ENCODE data around the gene FOXP2. TPM values are rescaled to one million over a fixed set of nuclear protein-coding genes. Genes with fewer than 3 reads are reported as not detected.
"Not testable (repeated sequence)": the region's sequence is repeated elsewhere in the genome, so short reads cannot be mapped to it uniquely, and the experiment has no call there.

FOXP2 gene
- total RNA-seq, 3 donors from 2014 or later (not counting 1 experiment from before 2014, with no cell fraction given) = not detected

GRCh38 chr7:114567416-114567815 lies 152.8 kb downstream of the FOXP2 start:
- Mint-ChIP-seq H3K36me3 (no peaks in the 10 kb centered on the region), H3K4me1 (no peaks in the 10 kb centered on the region), H3K4me3 (no peak overlapping the region), H3K27me3 (ENCODE audit: low read depth in 2 of 2) (no peaks in the 10 kb centered on the region), H3K9me3 (peaks cover 0 to 3% of the 10 kb centered on the region in 2 donors), H3K27ac (no peak overlapping the region)
- Histone ChIP-seq H3K36me3 (ENCODE audit: control insufficient read depth, insufficient read depth, low read length) (no peaks in the 10 kb centered on the region), H3K4me3 (ENCODE audit: low read length) (no peak overlapping the region), H3K9me3 (ENCODE audit: control insufficient read depth, insufficient read depth, low read length) (no peaks in the 10 kb centered on the region), H3K27me3 (ENCODE audit: control insufficient read depth, insufficient read depth, low read length) (no peaks in the 10 kb centered on the region), H3K4me1 (ENCODE audit: control insufficient read depth, insufficient read depth, low read length) (no peaks in the 10 kb centered on the region), H3K27ac (ENCODE audit: low read length) (no peak overlapping the region)
- intact Hi-C loops (cut with micrococcal nuclease) = no loop called here
- WGBS (ENCODE audit: insufficient coverage) = 78% methylated on average over 2 of the region's 2 CpGs
- ATAC-seq (no peak), DNase-seq (no peak)
- TF ChIP-seq, protein P1, sequence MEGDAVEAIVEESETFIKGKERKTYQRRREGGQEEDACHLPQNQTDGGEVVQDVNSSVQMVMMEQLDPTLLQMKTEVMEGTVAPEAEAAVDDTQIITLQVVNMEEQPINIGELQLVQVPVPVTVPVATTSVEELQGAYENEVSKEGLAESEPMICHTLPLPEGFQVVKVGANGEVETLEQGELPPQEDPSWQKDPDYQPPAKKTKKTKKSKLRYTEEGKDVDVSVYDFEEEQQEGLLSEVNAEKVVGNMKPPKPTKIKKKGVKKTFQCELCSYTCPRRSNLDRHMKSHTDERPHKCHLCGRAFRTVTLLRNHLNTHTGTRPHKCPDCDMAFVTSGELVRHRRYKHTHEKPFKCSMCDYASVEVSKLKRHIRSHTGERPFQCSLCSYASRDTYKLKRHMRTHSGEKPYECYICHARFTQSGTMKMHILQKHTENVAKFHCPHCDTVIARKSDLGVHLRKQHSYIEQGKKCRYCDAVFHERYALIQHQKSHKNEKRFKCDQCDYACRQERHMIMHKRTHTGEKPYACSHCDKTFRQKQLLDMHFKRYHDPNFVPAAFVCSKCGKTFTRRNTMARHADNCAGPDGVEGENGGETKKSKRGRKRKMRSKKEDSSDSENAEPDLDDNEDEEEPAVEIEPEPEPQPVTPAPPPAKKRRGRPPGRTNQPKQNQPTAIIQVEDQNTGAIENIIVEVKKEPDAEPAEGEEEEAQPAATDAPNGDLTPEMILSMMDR (IDR thresholded peaks at IDR 0.05) = no peak

- DNase-seq = no peak
- Mint-ChIP-seq H3K4me3 (no peak overlapping the region), H3K4me1 (no peaks in the 10 kb centered on the region), H3K9me3 (peaks cover 2 to 5% of the 10 kb centered on the region in 2 donors), H3K27ac (no peak overlapping the region), H3K36me3 (no peaks in the 10 kb centered on the region), H3K27me3 (ENCODE audit: low read depth in 2 of 2) (no peaks in the 10 kb centered on the region)
- Histone ChIP-seq H3K27me3 (ENCODE audit: control insufficient read depth, insufficient read depth, low read length) (no peaks in the 10 kb centered on the region), H3K4me3 (ENCODE audit: low read length) (no peak overlapping the region), H3K9me3 (ENCODE audit: control insufficient read depth, insufficient read depth, low read length) (no peaks in the 10 kb centered on the region), H3K4me1 (ENCODE audit: control insufficient read depth, insufficient read depth, low read length) (no peaks in the 10 kb centered on the region), H3K36me3 (ENCODE audit: control insufficient read depth, insufficient read depth, low read length) (no peaks in the 10 kb centered on the region), H3K27ac (ENCODE audit: low read length) (no peak overlapping the region)
- TF ChIP-seq, protein P1 (IDR thresholded peaks at IDR 0.05) = no peak
- intact Hi-C loops (cut with micrococcal nuclease) = no loop called here
- no peak for ATAC-seq
- no CpG with 5 or more reads among the region's 1 CpG for WGBS (ENCODE audit: insufficient coverage)
Observed at GRCh38 chr7:114569220-114569619, 154.6 kb downstream of the FOXP2 start.

GRCh38 chr7:114574384-114574783 lies 159.8 kb downstream of the FOXP2 start:
- Mint-ChIP-seq H3K4me3 (no peak overlapping the region), H3K4me1 (no peaks in the 10 kb centered on the region), H3K27ac (no peak overlapping the region), H3K36me3 (no peaks in the 10 kb centered on the region), H3K9me3 (peaks cover 2 to 4% of the 10 kb centered on the region in 2 donors), H3K27me3 (ENCODE audit: low read depth in 2 of 2) (no peaks in the 10 kb centered on the region)
- TF ChIP-seq, protein P1 (IDR thresholded peaks at IDR 0.05) = no peak
- no peaks in the 10 kb centered on the region for H3K9me3 ChIP-seq (ENCODE audit: control insufficient read depth, insufficient read depth, low read length)
- DNase-seq (no peak), ATAC-seq (no peak)
- WGBS (ENCODE audit: insufficient coverage) = 89% methylated on average over 2 of the region's 2 CpGs
- H3K36me3 ChIP-seq (ENCODE audit: control insufficient read depth, insufficient read depth, low read length) = no peaks in the 10 kb centered on the region
- H3K27ac ChIP-seq (ENCODE audit: low read length) = no peak overlapping the region
- intact Hi-C loops (cut with micrococcal nuclease) = no loop called here
- no peak overlapping the region for H3K4me3 ChIP-seq (ENCODE audit: low read length)
- H3K27me3 ChIP-seq (ENCODE audit: control insufficient read depth, insufficient read depth, low read length) = no peaks in the 10 kb centered on the region
- no peaks in the 10 kb centered on the region for H3K4me1 ChIP-seq (ENCODE audit: control insufficient read depth, insufficient read depth, low read length)

DNA sequence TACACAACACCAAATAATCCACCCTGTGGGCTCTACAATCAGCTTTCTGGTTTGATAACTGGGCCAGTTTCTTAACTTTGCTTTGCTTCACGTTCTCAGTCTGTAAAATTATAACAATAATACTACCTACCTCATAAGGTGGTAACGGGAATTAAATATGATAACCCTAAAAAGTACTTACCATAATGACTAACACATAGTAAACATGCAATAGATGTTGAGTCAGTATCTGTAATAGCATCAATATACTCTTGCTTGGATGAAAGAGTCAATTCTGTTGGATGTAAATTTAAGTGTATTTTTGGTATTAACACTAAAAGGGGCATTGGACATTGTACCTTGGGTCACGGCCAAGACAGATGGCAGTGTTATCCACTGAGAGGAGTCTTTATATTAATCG lies 160.5 kb downstream of the FOXP2 start:
- WGBS (ENCODE audit: insufficient coverage) = 71% methylated on average over 3 of the region's 4 CpGs
- no peak overlapping the region for H3K27ac Mint-ChIP-seq
- ATAC-seq = no peak
- DNase-seq = no peak
- Histone ChIP-seq H3K27ac (ENCODE audit: low read length) (no peak overlapping the region), H3K4me1 (ENCODE audit: control insufficient read depth, insufficient read depth, low read length) (no peaks in the 10 kb centered on the region), H3K9me3 (ENCODE audit: control insufficient read depth, insufficient read depth, low read length) (no peaks in the 10 kb centered on the region), H3K27me3 (ENCODE audit: control insufficient read depth, insufficient read depth, low read length) (no peaks in the 10 kb centered on the region), H3K4me3 (ENCODE audit: low read length) (no peak overlapping the region), H3K36me3 (ENCODE audit: control insufficient read depth, insufficient read depth, low read length) (no peaks in the 10 kb centered on the region)
- H3K4me3 Mint-ChIP-seq = no peak overlapping the region
- TF ChIP-seq, protein P1 (IDR thresholded peaks at IDR 0.05) = no peak
- no peaks in the 10 kb centered on the region for H3K4me1 Mint-ChIP-seq
- no peaks in the 10 kb centered on the region for H3K27me3 Mint-ChIP-seq (ENCODE audit: low read depth in 2 of 2)
- H3K9me3 Mint-ChIP-seq = peaks cover 2 to 4% of the 10 kb centered on the region in 2 donors
- intact Hi-C loops (cut with micrococcal nuclease) = no loop called here
- no peaks in the 10 kb centered on the region for H3K36me3 Mint-ChIP-seq

DNA sequence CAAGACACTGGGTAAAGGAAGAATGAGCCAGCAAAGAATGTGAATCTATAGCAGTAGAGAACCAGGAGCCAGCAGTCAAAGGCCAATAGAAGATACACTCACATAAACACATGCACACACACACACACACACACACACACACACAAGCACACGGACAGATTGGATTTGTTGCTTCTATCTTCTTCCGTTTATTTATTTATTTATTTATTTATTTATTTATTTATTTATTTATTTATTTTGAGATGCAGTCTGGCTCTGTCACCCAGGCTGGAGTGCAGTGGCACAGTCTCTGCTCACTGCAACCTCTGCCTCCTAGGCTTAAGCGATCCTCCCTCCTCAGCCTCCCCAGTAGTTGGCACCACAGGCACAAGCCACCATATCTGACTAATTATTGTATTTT lies 166.3 kb downstream of the FOXP2 start:
- H3K4me1 ChIP-seq (ENCODE audit: control insufficient read depth, insufficient read depth, low read length); DNase-seq; H3K27ac ChIP-seq (ENCODE audit: low read length); H3K9me3 Mint-ChIP-seq; H3K4me3 Mint-ChIP-seq; H3K36me3 Mint-ChIP-seq; H3K4me1 Mint-ChIP-seq; H3K4me3 ChIP-seq (ENCODE audit: low read length); H3K27me3 Mint-ChIP-seq (ENCODE audit: low read depth in 2 of 2); H3K36me3 ChIP-seq (ENCODE audit: control insufficient read depth, insufficient read depth, low read length); H3K27me3 ChIP-seq (ENCODE audit: control insufficient read depth, insufficient read depth, low read length); H3K27ac Mint-ChIP-seq; ATAC-seq; H3K9me3 ChIP-seq (ENCODE audit: control insufficient read depth, insufficient read depth, low read length): not testable (repeated sequence)
- no CpG with 5 or more reads among the region's 3 CpGs for WGBS (ENCODE audit: insufficient coverage)
- intact Hi-C loops (cut with micrococcal nuclease) = loop anchor here (10.0 kb wide), 1 partner anchor 56 kb away; no protein-coding TSS in a partner anchor
